Endothelial cell of umbilical vein (primary cell): ENCODE data around the gene ADD1. TPM values are rescaled to one million over a fixed set of nuclear protein-coding genes. Genes with fewer than 3 reads are reported as not detected.

Source experiments
- BruUV-seq: library from RNA; stranded (reverse); fragments of 400-500 nt; replicated peaks from 2 replicates; lab custom pipeline; 2021; lab: Mats Ljungman, UMichigan
- CTCF ChIA-PET: fragments of 300-600, 350-600 bp; sonication (Branson Sonifier 250); formaldehyde crosslinking; loops from one replicate; lab custom pipeline; 2021; ENCODE audit warnings: antibody characterized with exemption, inconsistent platforms; lab: Charles Lee
- POLR2A ChIA-PET: fragments of 300-600, 350-600 bp; sonication (Branson Sonifier 250); formaldehyde crosslinking; loops from one replicate; lab custom pipeline; 2021; ENCODE audit warnings: antibody characterized with exemption, inconsistent platforms; lab: Charles Lee
- DNase-seq: peaks from one replicate; pipeline ENCODE4 v3.0.0-alpha.2; 2011; ENCODE audit warnings: low read depth, low spot score
- FAIRE-seq: peaks from 2 replicates; lab custom pipeline; 2011; peaks lifted over from hg19 to GRCh38; lab: Jason Lieb, UNC
- H2AFZ ChIP-seq: 2 replicates; pipeline ENCODE4 v1.6.0; 2012; ENCODE audit warnings: low read depth, low read length, control low read depth, inconsistent platforms
- H3K27ac ChIP-seq: 2 replicates; pipeline ENCODE4 v1.5.1; 2011; ENCODE audit warnings: low read depth, mild to moderate bottlenecking, control low read depth, low read length, moderate library complexity; ENCODE audit not compliant: insufficient read depth
- H3K27me3 ChIP-seq, 2 experiments: 2 replicates each; pipeline versions ENCODE4 v1.6.0 to v1.6.1; 2011; ENCODE audit warnings: low read length in 2 of 2, mixed read lengths in 1 of 2; ENCODE audit not compliant: control insufficient read depth in 2 of 2, insufficient read depth in 2 of 2
- H3K36me3 ChIP-seq, 2 experiments: 2 replicates in 1 of 2; 3 replicates in 1 of 2; pipeline ENCODE4 v1.5.1; 2011; ENCODE audit warnings: low read length in 2 of 2, mild to moderate bottlenecking in 1 of 2, moderate library complexity in 1 of 2; ENCODE audit not compliant: control insufficient read depth in 2 of 2, insufficient read depth in 2 of 2; ENCODE audit errors: extremely low read depth in 1 of 2
- H3K4me1 ChIP-seq: 3 replicates; pipeline ENCODE4 v1.5.1; 2011; ENCODE audit warnings: mild to moderate bottlenecking, low read length; ENCODE audit not compliant: control insufficient read depth, insufficient read depth; ENCODE audit errors: extremely low read depth
- H3K4me2 ChIP-seq: 2 replicates; pipeline ENCODE4 v1.6.1; 2011; ENCODE audit warnings: low read length, control low read depth, mixed read lengths; ENCODE audit not compliant: insufficient read depth
- H3K4me3 ChIP-seq, 3 experiments: fragments of 200-600 bp in 1 of 3; sonication (generic), shearing (Covaris generic) in 1 of 3; replicated peaks in 1 of 3; 2 replicates each; pipeline ENCODE4 v1.5.1; 2011 to 2016; ENCODE audit warnings: control low read depth in 3 of 3, low read length in 3 of 3, mild to moderate bottlenecking in 2 of 3, inconsistent platforms in 1 of 3, low read depth in 1 of 3, moderate library complexity in 1 of 3; ENCODE audit not compliant: insufficient read depth in 1 of 3
- H3K79me2 ChIP-seq: 2 replicates; pipeline ENCODE4 v1.6.0; 2012; ENCODE audit warnings: low read length, inconsistent platforms; ENCODE audit not compliant: control insufficient read depth, insufficient read depth
- H3K9ac ChIP-seq: replicated peaks from 2 replicates; pipeline ENCODE3; 2011; ENCODE audit warnings: low read length, control low read depth; ENCODE audit not compliant: insufficient read depth; ENCODE audit errors: extremely low read depth
- H3K9me1 ChIP-seq: replicated peaks from 3 replicates; pipeline ENCODE4 v1.6.0; 2011; ENCODE audit warnings: mild to moderate bottlenecking, low read length; ENCODE audit not compliant: control insufficient read depth, insufficient read depth; ENCODE audit errors: extremely low read depth
- H3K9me3 ChIP-seq: replicated peaks from 2 replicates; pipeline ENCODE4 v1.5.1; 2012; ENCODE audit warnings: low read length, inconsistent platforms; ENCODE audit not compliant: control insufficient read depth, insufficient read depth
- H4K20me1 ChIP-seq: replicated peaks from 2 replicates; pipeline ENCODE3; 2011; ENCODE audit warnings: mild to moderate bottlenecking, low read length; ENCODE audit not compliant: control insufficient read depth, insufficient read depth; ENCODE audit errors: extremely low read depth
- EZH2 ChIP-seq: IDR thresholded peaks from 2 replicates; pipeline ENCODE4 v1.6.1; 2012; ENCODE audit warnings: borderline replicate concordance, low read depth, mild to moderate bottlenecking, moderate library complexity, low read length, inconsistent platforms; ENCODE audit not compliant: severe bottlenecking
- FOS ChIP-seq: IDR thresholded peaks from 2 replicates; pipeline ENCODE4 v1.6.1; 2011; ENCODE audit warnings: mild to moderate bottlenecking, low read length, moderate library complexity, borderline replicate concordance; ENCODE audit not compliant: insufficient read depth
- GATA2 ChIP-seq: IDR thresholded peaks from 2 replicates; pipeline ENCODE4 v1.7.0; 2011; ENCODE audit warnings: low read depth, mild to moderate bottlenecking, moderate library complexity, mixed read lengths, low read length; ENCODE audit not compliant: insufficient read length, insufficient read depth
- JUN ChIP-seq: IDR thresholded peaks from 2 replicates; pipeline ENCODE4 v1.6.1; 2011; ENCODE audit warnings: borderline replicate concordance, low read depth; ENCODE audit not compliant: insufficient read length, insufficient read depth
- MYC ChIP-seq: IDR thresholded peaks from one replicate; pipeline ENCODE4 v1.6.1; 2011; ENCODE audit warnings: mild to moderate bottlenecking, low read depth, low read length
- POLR2A ChIP-seq: IDR thresholded peaks from 2 replicates; pipeline ENCODE4 v1.6.1; 2012; ENCODE audit warnings: low read depth, mild to moderate bottlenecking, control low read depth, low read length
- POLR2AphosphoS5 ChIP-seq: IDR thresholded peaks from 2 replicates; pipeline ENCODE4 v1.6.1; 2012; ENCODE audit warnings: low read depth, mild to moderate bottlenecking, control low read depth, low read length, moderate library complexity; ENCODE audit not compliant: insufficient read depth
- dilution Hi-C: fragments of 300-500 bp; cut with MboI; formaldehyde crosslinking; loops from one replicate; pipeline ENCODE4 v1.15.0; 2019; ENCODE audit warnings: low sequenced_read_pairs; ENCODE audit not compliant: extremely low pct_ligation_motif_present
- intact Hi-C: fragments of 100-400 bp; cut with micrococcal nuclease; formaldehyde crosslinking; loops from one replicate; pipeline ENCODE4 v1.10.0; 2022
- polyA plus RNA-seq, 4 experiments: library from polyadenylated mRNA; depleted of rRNA in 3 of 4; stranded (reverse) in 3 of 4; unstranded in 1 of 4; fragments of >200 nt; gene quantifications; 2 replicates each; pipeline versions ENCODE4 v1.2.1 to v1.2.3, GENCODE V29; 2011 to 2012; ENCODE audit warnings: missing spikeins in 1 of 4
- total RNA-seq: library from RNA; stranded (reverse); gene quantifications from 2 replicates; pipeline ENCODE4 v1.2.3, GENCODE V29; 2021
- TF ChIP-seq, protein P1 (sequence below): IDR thresholded peaks from 2 replicates; pipeline ENCODE4 v1.6.1; 2011; ENCODE audit not compliant: insufficient read depth, insufficient read length
- TF ChIP-seq, protein P2 (sequence below), 2 donors: IDR thresholded peaks; 1 replicate in 1 of 2; 2 replicates in 1 of 2; pipeline ENCODE4 v1.5.1; 2011; ENCODE audit warnings: low read length in 2 of 2, mild to moderate bottlenecking in 2 of 2, moderate library complexity in 2 of 2, control low read depth in 1 of 2, inconsistent platforms in 1 of 2, low read depth in 1 of 2; ENCODE audit not compliant: insufficient read depth in 1 of 2; ENCODE audit errors: extremely low read depth in 1 of 2

The ADD1 gene
- total and polyA plus RNA-seq, 2 donors (not counting 3 experiments of a cell fraction or from before 2014, with no cell fraction given) = 219 to 305 TPM

DNA sequence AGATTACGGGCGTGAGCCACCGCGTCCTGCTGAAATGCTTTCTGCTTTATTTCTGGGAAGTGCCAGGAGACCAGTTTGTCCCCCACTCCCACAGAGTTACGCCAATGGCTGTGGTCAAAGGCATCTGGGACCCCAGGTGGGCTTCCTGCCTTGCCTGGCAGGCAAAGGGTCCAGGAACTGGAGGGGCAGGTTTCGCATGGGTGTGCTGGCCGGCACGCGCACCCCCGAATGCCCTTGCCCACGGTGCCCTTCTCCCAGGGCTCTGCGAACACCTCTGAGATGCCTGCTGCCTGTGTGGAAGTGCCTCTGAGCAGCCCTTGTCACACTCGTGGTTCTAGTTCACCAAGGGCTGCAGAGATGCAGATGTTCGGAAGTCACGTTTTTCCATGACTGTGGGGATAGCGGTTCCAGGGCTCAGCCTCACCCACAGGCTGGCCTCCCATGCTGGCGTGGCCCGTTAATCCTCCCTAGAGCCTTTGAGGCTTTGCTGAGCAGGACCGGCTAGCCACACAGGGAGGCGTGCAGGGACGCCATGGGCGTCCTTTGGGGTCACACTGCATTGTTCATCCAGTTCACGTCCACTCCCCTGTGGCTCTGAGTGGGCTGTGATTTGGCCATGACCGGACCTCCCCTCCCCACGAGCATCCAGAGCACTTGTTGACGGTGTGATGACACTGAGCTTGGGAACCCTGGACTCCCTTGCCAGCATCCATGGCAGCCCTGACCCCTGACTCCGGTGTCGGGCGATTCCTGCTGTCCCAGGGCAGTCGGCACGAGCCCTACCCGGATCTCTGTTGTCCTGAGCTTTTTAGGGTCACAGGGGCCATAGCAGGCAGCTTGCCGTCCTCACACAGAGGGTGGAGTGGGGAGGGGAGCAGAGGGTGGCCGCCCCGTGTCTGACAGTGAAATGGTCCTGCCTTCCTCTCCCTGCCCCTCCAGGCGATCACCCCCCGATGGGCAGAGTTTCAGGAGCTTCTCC lies 12.7 kb upstream of the ADD1 start:
- H3K4me2 ChIP-seq = no peak overlapping the region
- DNase-seq (no peak), FAIRE-seq (no peak)
- H3K27me3 ChIP-seq = no peaks in the 10 kb centered on the region
- no peaks in the 10 kb centered on the region for H3K4me1 ChIP-seq
- H2AFZ ChIP-seq = no peak overlapping the region
- H3K9me1 ChIP-seq = no peaks in the 10 kb centered on the region
- H3K27ac ChIP-seq = no peak overlapping the region
- H3K36me3 ChIP-seq = peaks cover 5 to 56% of the 10 kb centered on the region in 2 experiments
- H4K20me1 ChIP-seq = no peaks in the 10 kb centered on the region
- ChIA-PET POLR2A (no interaction called here), CTCF (interaction anchor here (1.3 kb wide), 1 partner anchor 67 kb away, joined by 4 read pairs; no protein-coding TSS in a partner anchor)
- no peak overlapping the region for H3K9ac ChIP-seq
- no peaks in the 10 kb centered on the region for H3K9me3 ChIP-seq
- intact Hi-C loops = no loop called here
- no peaks in the 10 kb centered on the region for H3K79me2 ChIP-seq
- BruUV-seq = no TSS peak
- H3K4me3 ChIP-seq = no peak overlapping the region
- dilution Hi-C loops = no loop called here
- TF ChIP-seq MYC (no peak), FOS (no peak), EZH2 (no peak), POLR2A (no peak), POLR2AphosphoS5 (no peak), GATA2 (no peak), JUN (no peak)
- TF ChIP-seq, protein P1, sequence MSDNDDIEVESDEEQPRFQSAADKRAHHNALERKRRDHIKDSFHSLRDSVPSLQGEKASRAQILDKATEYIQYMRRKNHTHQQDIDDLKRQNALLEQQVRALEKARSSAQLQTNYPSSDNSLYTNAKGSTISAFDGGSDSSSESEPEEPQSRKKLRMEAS = no peak
- TF ChIP-seq, protein P2, sequence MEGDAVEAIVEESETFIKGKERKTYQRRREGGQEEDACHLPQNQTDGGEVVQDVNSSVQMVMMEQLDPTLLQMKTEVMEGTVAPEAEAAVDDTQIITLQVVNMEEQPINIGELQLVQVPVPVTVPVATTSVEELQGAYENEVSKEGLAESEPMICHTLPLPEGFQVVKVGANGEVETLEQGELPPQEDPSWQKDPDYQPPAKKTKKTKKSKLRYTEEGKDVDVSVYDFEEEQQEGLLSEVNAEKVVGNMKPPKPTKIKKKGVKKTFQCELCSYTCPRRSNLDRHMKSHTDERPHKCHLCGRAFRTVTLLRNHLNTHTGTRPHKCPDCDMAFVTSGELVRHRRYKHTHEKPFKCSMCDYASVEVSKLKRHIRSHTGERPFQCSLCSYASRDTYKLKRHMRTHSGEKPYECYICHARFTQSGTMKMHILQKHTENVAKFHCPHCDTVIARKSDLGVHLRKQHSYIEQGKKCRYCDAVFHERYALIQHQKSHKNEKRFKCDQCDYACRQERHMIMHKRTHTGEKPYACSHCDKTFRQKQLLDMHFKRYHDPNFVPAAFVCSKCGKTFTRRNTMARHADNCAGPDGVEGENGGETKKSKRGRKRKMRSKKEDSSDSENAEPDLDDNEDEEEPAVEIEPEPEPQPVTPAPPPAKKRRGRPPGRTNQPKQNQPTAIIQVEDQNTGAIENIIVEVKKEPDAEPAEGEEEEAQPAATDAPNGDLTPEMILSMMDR (IDR thresholded peaks at IDR 0.05; ENCODE audit: extremely low read depth in 1 of 2, insufficient read depth in 1 of 2, low read depth in 1 of 2, low read length in 2 of 2) = no peak
